GM08714 (cell line): ENCODE measurements around the gene TGFB2.

Source experiments
- H3K4me3 ChIP-seq: fragments of 200-500 bp; sonication (Bioruptor generic); 2 replicates; pipeline ENCODE4 v1.5.1; 2014; ENCODE audit warnings: mild to moderate bottlenecking, low read length, inconsistent platforms
- ZNF274 ChIP-seq: IDR thresholded peaks from 2 replicates; pipeline ENCODE4 v1.6.1; 2012; ENCODE audit warnings: mild to moderate bottlenecking, low read depth, low read length

TGFB2 gene

GRCh38 chr1:218322762-218323161 lies 22.4 kb upstream of the TGFB2 start:
- no peak for TF ChIP-seq ZNF274
- H3K4me3 ChIP-seq = no peak overlapping the region

DNA sequence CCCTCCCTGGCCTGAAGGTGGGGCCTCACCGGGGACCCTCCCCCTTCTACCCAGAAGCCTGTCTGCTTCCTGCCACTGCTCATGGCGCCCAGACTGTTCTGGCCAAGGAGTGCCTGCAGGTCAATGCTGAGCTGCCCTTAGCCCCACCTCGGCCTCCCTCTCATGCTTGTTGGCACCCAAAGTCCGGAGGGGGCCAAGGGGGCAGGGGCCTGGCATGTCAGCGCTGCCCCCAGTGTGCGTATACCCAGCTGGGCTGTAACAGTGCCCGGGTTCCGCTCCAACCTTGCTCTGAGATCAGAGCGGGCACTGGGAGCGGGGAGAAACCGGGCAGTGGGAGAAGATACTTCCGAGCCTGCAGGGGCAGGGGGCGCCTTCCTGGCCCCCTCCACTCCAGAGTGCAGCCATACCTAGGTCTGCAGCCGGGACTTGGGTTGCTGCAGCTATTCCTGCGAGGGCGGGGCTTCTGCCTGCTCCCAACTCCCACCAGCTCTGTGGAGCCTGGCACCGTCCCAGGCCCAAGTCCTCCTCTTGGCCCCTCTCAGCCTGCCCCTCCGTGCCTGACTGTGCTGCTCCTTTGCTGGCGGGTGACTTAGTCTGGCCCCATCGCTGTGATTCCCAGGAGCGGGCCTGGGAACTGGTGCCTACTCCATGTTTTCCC lies 21.4 kb upstream of the TGFB2 start:
- no peak overlapping the region for H3K4me3 ChIP-seq
- no peak for TF ChIP-seq ZNF274

DNA sequence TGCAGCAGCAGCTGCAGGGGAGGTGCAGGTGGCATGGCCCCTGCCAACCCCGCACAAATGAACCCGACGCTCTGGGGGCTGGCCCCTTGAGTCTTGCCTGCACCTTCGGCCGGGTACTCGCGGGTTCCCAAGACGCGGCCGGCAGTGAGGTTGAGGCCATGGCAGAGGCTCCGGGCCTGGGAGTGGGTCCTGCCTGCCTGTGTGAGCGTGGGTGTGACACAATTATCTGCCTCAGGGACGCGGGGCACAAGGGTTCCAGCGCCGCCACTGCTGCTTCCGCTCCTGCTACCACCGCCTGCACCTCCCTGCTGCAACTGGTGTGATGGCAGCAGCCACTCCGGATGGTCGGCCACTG lies 20.9 kb upstream of the TGFB2 start:
- no peak overlapping the region for H3K4me3 ChIP-seq
- TF ChIP-seq ZNF274 = no peak

GRCh38 chr1:218328769-218329168 lies 16.4 kb upstream of the TGFB2 start:
- no peak for TF ChIP-seq ZNF274
- no peak overlapping the region for H3K4me3 ChIP-seq

GRCh38 chr1:218330043-218330623 lies 15.0 kb upstream of the TGFB2 start:
- TF ChIP-seq ZNF274 = no peak
- no peak overlapping the region for H3K4me3 ChIP-seq

DNA sequence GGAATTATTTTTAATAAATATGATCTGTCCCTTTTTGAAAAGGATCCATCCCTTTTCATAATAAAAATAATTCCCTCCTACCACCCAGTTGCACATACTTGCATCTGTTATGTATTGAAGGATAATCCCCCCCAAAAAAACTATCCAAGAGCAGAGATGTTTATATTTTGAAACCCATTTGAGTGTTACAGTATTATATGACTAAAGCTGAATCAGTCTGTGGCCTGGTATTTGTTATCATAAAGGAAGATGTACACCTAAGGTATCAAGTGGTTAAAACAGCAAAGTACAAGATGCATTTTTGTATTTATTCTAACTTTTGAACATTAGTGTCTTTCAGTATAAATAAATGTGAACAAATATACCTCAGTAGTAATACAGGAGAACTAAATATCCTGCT lies 12.7 kb upstream of the TGFB2 start:
- no peak overlapping the region for H3K4me3 ChIP-seq
- no peak for TF ChIP-seq ZNF274

- no peak for TF ChIP-seq ZNF274
- H3K4me3 ChIP-seq = no peak overlapping the region
Measured at GRCh38 chr1:218336328-218336727, 8.8 kb upstream of the TGFB2 start.

DNA sequence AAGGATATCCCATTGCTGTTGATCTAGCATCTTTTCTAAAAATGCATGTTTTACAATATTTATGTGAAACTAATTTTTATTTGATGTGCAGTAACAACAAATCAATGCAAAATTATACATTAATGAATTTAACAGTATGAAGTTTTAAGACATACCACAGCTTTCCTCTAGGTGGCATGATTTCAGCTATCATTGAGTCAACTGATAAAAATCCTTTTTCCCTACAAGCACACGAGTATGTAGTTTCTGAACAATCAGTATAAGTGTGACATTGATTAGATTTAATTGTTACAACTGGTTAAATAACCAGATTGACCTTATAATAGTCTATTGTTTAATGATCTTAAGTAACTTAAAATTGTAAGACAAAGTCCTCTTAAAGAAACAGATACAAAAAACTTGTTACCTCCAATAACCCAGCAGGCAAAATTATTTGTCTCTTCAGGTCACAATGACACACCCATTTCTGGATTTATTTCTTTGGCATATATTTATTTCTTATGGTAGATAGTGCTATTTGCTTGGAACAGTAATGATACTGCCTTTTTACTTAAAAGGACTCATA lies 5.8 kb upstream of the TGFB2 start:
- no peak overlapping the region for H3K4me3 ChIP-seq
- no peak for TF ChIP-seq ZNF274

- TF ChIP-seq ZNF274 = no peak
- H3K4me3 ChIP-seq = no peak overlapping the region
Measured at GRCh38 chr1:218341325-218341724, 3.8 kb upstream of the TGFB2 start.

DNA sequence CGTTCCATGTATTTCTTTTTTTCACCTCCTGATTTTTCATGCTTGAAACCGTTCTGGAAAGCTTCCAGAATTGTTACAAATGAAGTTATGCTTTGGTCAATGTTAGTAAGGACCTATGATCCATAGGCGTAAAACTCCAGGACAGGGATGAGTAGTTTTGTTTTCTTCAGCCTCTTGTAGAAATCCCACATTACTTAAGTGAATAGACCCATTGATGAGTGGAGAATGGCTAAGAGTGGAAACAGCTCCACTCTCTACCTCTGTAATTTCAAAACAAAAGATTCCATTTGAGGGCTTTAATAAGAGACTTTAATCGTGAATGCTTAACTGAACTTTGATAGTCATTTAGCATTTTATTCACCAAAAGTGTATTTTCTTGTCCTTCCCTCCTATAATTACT lies 3.0 kb upstream of the TGFB2 start:
- no peak for TF ChIP-seq ZNF274
- no peak overlapping the region for H3K4me3 ChIP-seq

- TF ChIP-seq ZNF274 = no peak
- H3K4me3 ChIP-seq = peak overlapping the region; percentile 51
Measured at GRCh38 chr1:218345673-218346390, 696 bp downstream of the TGFB2 start.

GRCh38 chr1:218346391-218347204 lies 1.5 kb downstream of the TGFB2 start:
- TF ChIP-seq ZNF274 = no peak
- peak overlapping the region; percentile 51 for H3K4me3 ChIP-seq

GRCh38 chr1:218347336-218347722 lies 2.2 kb downstream of the TGFB2 start:
- TF ChIP-seq ZNF274 = no peak
- peak overlapping the region; percentile 51 for H3K4me3 ChIP-seq
